Right atrium auricular region (tissue), 2 donors: ENCODE results near the gene ETFA. TPM values are rescaled to one million over a fixed set of nuclear protein-coding genes. Genes with fewer than 3 reads are reported as not detected.

Source experiments
- DNase-seq: peaks from one replicate; pipeline ENCODE4 v3.0.0-alpha.2; 2019; ENCODE audit warnings: low spot score
- H3K27ac ChIP-seq, 2 donors: fragments of 200-600 bp; sonication (generic); 1 replicate in 1 of 2; 2 replicates in 1 of 2; pipeline ENCODE4 v1.5.1; 2016 to 2019
- H3K27me3 ChIP-seq, 2 donors: fragments of 200-600 bp; sonication (generic); one replicate each; pipeline versions ENCODE4 v1.5.1 to v1.6.0; 2017 to 2019
- H3K36me3 ChIP-seq: fragments of 200-600 bp; sonication (generic); one replicate; pipeline ENCODE4 v1.5.1; 2016
- H3K4me1 ChIP-seq, 2 donors: fragments of 200-600 bp; sonication (generic); one replicate each; pipeline versions ENCODE4 v1.5.1 to v1.6.0; 2017 to 2019
- H3K4me3 ChIP-seq, 2 donors: fragments of 200-600 bp; sonication (generic); 1 replicate in 1 of 2; 2 replicates in 1 of 2; pipeline ENCODE4 v1.5.1; 2017 to 2019; ENCODE audit warnings: mild to moderate bottlenecking in 1 of 2, moderate library complexity in 1 of 2
- H3K9me3 ChIP-seq, 2 donors: fragments of 200-600 bp; sonication (generic); one replicate each; pipeline ENCODE4 v1.5.1; 2019
- CTCF ChIP-seq, 2 donors: fragments of 200-600 bp; sonication (generic); IDR thresholded peaks; one replicate each; pipeline ENCODE4 v1.5.1; 2019; ENCODE audit warnings: antibody characterized with exemption in 2 of 2
- total RNA-seq, 2 donors: library from RNA; depleted of rRNA; stranded (reverse); fragments of >200 nt; gene quantifications; one replicate each; pipeline ENCODE4 v1.1.0, GENCODE V29; 2016

ETFA gene
- total RNA-seq, 2 donors from 2014 or later, result 109 to 186 TPM

GRCh38 chr15:76177491-76178040 is 133.7 kb downstream of the ETFA start:
- Histone ChIP-seq H3K27ac (no peak overlapping the region), H3K4me1 (peaks cover 0 to 11% of the 10 kb centered on the region in 2 donors), H3K4me3 (no peak overlapping the region), H3K36me3 (no peaks in the 10 kb centered on the region), H3K9me3 (no peaks in the 10 kb centered on the region), H3K27me3 (no peaks in the 10 kb centered on the region)
- no peak for DNase-seq
- no peak for TF ChIP-seq CTCF (IDR thresholded peaks at IDR 0.05)

- no peak overlapping the region for H3K27ac ChIP-seq
- no peak overlapping the region for H3K4me3 ChIP-seq
- H3K9me3 ChIP-seq, result no peaks in the 10 kb centered on the region
- no peaks in the 10 kb centered on the region for H3K36me3 ChIP-seq
- no peak for DNase-seq
- H3K4me1 ChIP-seq, result peaks cover 0 to 11% of the 10 kb centered on the region in 2 donors
- no peak for TF ChIP-seq CTCF (IDR thresholded peaks at IDR 0.05)
- no peaks in the 10 kb centered on the region for H3K27me3 ChIP-seq
Measured at GRCh38 chr15:76176487-76177085, 134.7 kb downstream of the ETFA start.

GRCh38 chr15:76176059-76176458 is 135.2 kb downstream of the ETFA start:
- H3K27me3 ChIP-seq, result no peaks in the 10 kb centered on the region
- H3K36me3 ChIP-seq, result no peaks in the 10 kb centered on the region
- no peak for DNase-seq
- no peak overlapping the region for H3K27ac ChIP-seq
- peaks cover 0 to 11% of the 10 kb centered on the region in 2 donors for H3K4me1 ChIP-seq
- no peak overlapping the region for H3K4me3 ChIP-seq
- TF ChIP-seq CTCF (IDR thresholded peaks at IDR 0.05), result no peak
- no peaks in the 10 kb centered on the region for H3K9me3 ChIP-seq

GRCh38 chr15:76175442-76175841 is 135.8 kb downstream of the ETFA start:
- Histone ChIP-seq H3K9me3 (no peaks in the 10 kb centered on the region), H3K4me1 (peaks cover 0 to 15% of the 10 kb centered on the region in 2 donors), H3K4me3 (no peak overlapping the region), H3K36me3 (no peaks in the 10 kb centered on the region), H3K27me3 (no peaks in the 10 kb centered on the region), H3K27ac (no peak overlapping the region)
- TF ChIP-seq CTCF (IDR thresholded peaks at IDR 0.05), result no peak
- DNase-seq, result no peak

GRCh38 chr15:76174654-76175053 is 136.6 kb downstream of the ETFA start:
- Histone ChIP-seq H3K9me3 (no peaks in the 10 kb centered on the region), H3K4me1 (peaks cover 0 to 18% of the 10 kb centered on the region in 2 donors), H3K27me3 (no peaks in the 10 kb centered on the region), H3K27ac (no peak overlapping the region), H3K4me3 (no peak overlapping the region), H3K36me3 (no peaks in the 10 kb centered on the region)
- TF ChIP-seq CTCF (IDR thresholded peaks at IDR 0.05), result no peak
- DNase-seq, result no peak
